GM19438 (cell line): ENCODE measurements around the gene MYO1A.
"Not testable (repeated sequence)": the region's sequence is repeated elsewhere in the genome, so short reads cannot be mapped to it uniquely, and the experiment has no call there.

ENCODE experiments used
- ATAC-seq: cut with Tn5 transposase; IDR thresholded peaks from one replicate; pipeline ENCODE4 v1.9.1; 2021; ENCODE audit warnings: low read depth; ENCODE audit not compliant: unreplicated experiment

Gene MYO1A

GRCh38 chr12:57048423-57049118 is 1.4 kb downstream of the MYO1A start:
- no peak for ATAC-seq

GRCh38 chr12:57047981-57048380 is 1.9 kb downstream of the MYO1A start:
- no peak for ATAC-seq

GRCh38 chr12:57046947-57047890 is 2.7 kb downstream of the MYO1A start:
- no peak for ATAC-seq

- ATAC-seq = no peak
These were observed 3.7 kb downstream of the MYO1A start for GRCh38 chr12:57046086-57046791.

GRCh38 chr12:57044889-57045288 is 5.0 kb downstream of the MYO1A start:
- no peak for ATAC-seq

GRCh38 chr12:57044468-57044867 is 5.5 kb downstream of the MYO1A start:
- ATAC-seq = no peak

- ATAC-seq = no peak
These were observed 7.2 kb downstream of the MYO1A start for GRCh38 chr12:57042695-57043094.

GRCh38 chr12:57040750-57041149 is 9.2 kb downstream of the MYO1A start:
- ATAC-seq = no peak

- no peak for ATAC-seq
These were observed 9.7 kb downstream of the MYO1A start for GRCh38 chr12:57040211-57040610.

- ATAC-seq = no peak
These were observed 10.7 kb downstream of the MYO1A start for GRCh38 chr12:57039016-57039798.

- no peak for ATAC-seq
These were observed 12.7 kb downstream of the MYO1A start for GRCh38 chr12:57037264-57037663.

GRCh38 chr12:57033431-57033830 is 16.5 kb downstream of the MYO1A start:
- no peak for ATAC-seq

- ATAC-seq = no peak
These were observed 18.1 kb downstream of the MYO1A start for GRCh38 chr12:57031789-57032188.

GRCh38 chr12:57031138-57031725 is 18.7 kb downstream of the MYO1A start:
- ATAC-seq = no peak

- ATAC-seq = no peak
These were observed 20.5 kb downstream of the MYO1A start for GRCh38 chr12:57029457-57029856.

GRCh38 chr12:57027805-57028153 is 22.1 kb downstream of the MYO1A start:
- no peak for ATAC-seq

- no peak for ATAC-seq
These were observed 22.7 kb downstream of the MYO1A start for GRCh38 chr12:57027011-57027804.

GRCh38 chr12:57025196-57025595 is 24.7 kb downstream of the MYO1A start:
- ATAC-seq = no peak

GRCh38 chr12:57022324-57022723 is 27.6 kb downstream of the MYO1A start:
- not testable (repeated sequence) for ATAC-seq
